SK-N-MC (cell line): ENCODE results near the gene ACOT4.
"Not testable (repeated sequence)": the region's sequence is repeated elsewhere in the genome, so short reads cannot be mapped to it uniquely, and the experiment has no call there.

Source experiments
- EZH2 ChIP-seq: fragments of 200-600 bp; sonication (generic); IDR thresholded peaks from one replicate; pipeline ENCODE4 v1.6.1; 2017; ENCODE audit warnings: antibody characterized with exemption
- POLR2AphosphoS5 ChIP-seq: IDR thresholded peaks from 2 replicates; pipeline ENCODE4 v1.6.1; 2012; ENCODE audit warnings: mild to moderate bottlenecking, low read depth, low read length, borderline replicate concordance

DNA sequence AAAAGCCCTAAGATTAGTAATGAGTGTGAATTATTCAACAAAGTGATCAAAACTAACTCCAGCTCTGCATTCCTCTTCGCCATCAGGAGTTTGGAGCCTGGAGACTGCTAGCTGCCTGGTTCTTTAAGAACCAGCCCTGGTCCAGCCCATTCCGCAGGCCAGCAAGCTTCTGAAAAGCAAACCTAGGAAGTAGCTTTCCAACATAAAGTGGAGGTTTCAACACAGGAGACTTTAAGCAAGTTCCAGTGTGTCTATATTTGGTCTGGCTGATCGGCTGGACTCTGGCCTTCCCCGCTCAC is 22.8 kb upstream of the ACOT4 start:
- not testable (repeated sequence) for TF ChIP-seq EZH2, POLR2AphosphoS5
